Measurements from ENCODE around the gene TSHZ3. TPM values are rescaled to one million over a fixed set of nuclear protein-coding genes. Genes with fewer than 3 reads are reported as not detected.
A peak's percentile ranks its signal among the peaks of the same experiment; 100 is the strongest.

The TSHZ3 gene
- total RNA-seq, 2 donors from 2014 or later = 0.68 to 1.3 TPM

DNA sequence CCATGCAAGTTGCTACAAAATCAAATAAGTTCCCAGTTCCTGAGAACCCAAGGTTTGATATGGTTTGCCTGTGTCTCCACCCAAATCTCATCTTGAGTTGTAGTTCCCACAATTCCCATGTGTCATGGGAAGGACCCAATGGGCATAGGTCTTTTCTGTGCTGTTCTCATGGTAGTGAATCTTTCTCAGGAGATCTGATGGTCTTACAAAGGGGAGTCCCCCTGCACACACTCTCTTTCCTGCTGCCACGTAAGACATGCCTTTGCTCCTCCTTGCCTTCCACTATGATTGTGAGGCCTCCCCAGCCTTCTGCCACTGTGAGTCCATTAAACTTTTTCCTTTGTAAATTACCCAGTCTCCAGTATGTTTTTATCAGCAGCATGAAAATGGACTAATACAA is 28.5 kb upstream of the TSHZ3 start:
- Mint-ChIP-seq H3K36me3 (ENCODE audit: low read depth) (no peaks in the 10 kb centered on the region), H3K27ac (no peak overlapping the region), H3K27me3 (peaks cover 12% of the 10 kb centered on the region), H3K4me3 (no peak overlapping the region), H3K4me1 (no peaks in the 10 kb centered on the region)
- no peak for ATAC-seq
- no peak for DNase-seq
- no peaks in the 10 kb centered on the region for H3K9me3 ChIP-seq (ENCODE audit: control insufficient read depth, low read length, poor library complexity, severe bottlenecking)

DNA sequence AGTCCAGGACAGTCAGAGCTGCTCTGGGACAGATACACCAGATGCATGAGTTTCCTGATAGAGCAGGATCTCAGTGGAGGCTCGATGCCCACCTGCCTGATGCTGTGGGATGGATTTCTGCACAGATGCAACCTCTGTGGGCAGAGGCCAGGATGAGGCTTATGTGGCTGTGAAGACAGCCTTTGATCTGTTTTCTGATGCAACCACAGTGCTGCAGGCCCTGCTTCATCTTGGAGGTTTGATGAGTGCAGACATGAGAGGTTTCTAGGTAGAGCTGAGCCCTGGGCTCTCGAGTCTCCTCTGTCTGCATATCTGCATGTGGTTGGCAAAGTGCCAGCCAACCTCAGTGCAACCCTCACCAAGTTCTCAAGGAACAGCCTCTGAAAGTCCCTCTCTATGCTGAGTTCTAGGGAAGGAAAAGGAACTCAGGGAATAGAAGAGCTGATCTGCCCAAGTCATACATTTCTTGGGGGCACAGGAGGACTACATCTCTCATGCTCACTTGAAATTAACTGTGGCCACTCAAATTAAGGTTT is 23.1 kb upstream of the TSHZ3 start:
- H3K4me1 Mint-ChIP-seq = peaks cover 5% of the 10 kb centered on the region
- peaks cover 23% of the 10 kb centered on the region for H3K27me3 Mint-ChIP-seq
- no peak overlapping the region for H3K27ac Mint-ChIP-seq
- H3K9me3 ChIP-seq (ENCODE audit: control insufficient read depth, low read length, poor library complexity, severe bottlenecking) = no peaks in the 10 kb centered on the region
- DNase-seq (no peak), ATAC-seq (peak; percentile 21)
- no peaks in the 10 kb centered on the region for H3K36me3 Mint-ChIP-seq (ENCODE audit: low read depth)
- no peak overlapping the region for H3K4me3 Mint-ChIP-seq

DNA sequence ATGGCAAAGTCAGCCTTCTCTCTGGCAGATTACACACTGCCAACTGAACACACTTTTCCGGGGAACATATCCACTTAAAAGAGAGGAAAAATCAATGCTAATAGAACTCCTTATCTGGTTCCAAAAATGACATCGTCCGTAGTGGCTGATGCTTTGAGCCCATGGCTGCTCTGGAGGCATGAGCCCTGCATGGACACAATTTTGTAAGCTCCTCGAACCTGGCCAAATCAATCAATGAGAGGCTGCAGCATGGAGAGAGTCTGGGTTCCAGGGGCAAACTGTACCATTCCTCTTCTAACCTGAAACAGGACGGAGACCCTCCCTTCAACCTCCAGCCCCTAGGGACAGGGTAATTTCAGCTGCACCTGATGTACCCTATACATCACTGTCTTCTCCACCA is 21.0 kb upstream of the TSHZ3 start:
- Mint-ChIP-seq H3K4me3 (no peak overlapping the region), H3K27me3 (peaks cover 41% of the 10 kb centered on the region), H3K4me1 (peaks cover 8% of the 10 kb centered on the region), H3K27ac (no peak overlapping the region), H3K36me3 (ENCODE audit: low read depth) (peaks cover 3% of the 10 kb centered on the region)
- no peaks in the 10 kb centered on the region for H3K9me3 ChIP-seq (ENCODE audit: control insufficient read depth, low read length, poor library complexity, severe bottlenecking)
- no peak for ATAC-seq
- no peak for DNase-seq

DNA sequence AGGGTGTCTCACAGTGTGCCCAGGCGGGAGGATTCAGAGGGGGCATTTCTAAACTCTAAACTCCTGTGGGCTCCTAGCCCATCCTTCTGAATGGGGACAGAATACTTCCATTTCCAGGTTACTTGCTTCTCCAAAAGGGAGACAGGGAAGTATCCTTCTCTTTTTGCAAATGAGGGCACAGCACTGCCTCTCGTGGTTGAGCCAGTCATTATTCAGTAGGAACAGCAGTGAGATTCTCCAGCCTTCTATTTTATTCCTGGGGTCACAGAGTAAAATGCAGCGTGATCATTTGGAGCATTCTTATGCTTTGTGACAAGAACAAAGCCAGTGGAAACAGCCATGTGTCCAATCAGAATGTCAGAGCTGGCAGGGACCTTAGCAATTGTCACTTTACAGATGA is 15.7 kb upstream of the TSHZ3 start:
- peaks cover 68% of the 10 kb centered on the region for H3K27me3 Mint-ChIP-seq
- no peak overlapping the region for H3K27ac Mint-ChIP-seq
- H3K4me3 Mint-ChIP-seq = no peak overlapping the region
- H3K9me3 ChIP-seq (ENCODE audit: control insufficient read depth, low read length, poor library complexity, severe bottlenecking) = no peaks in the 10 kb centered on the region
- DNase-seq = no peak
- no peak for ATAC-seq
- peaks cover 6% of the 10 kb centered on the region for H3K4me1 Mint-ChIP-seq
- H3K36me3 Mint-ChIP-seq (ENCODE audit: low read depth) = peaks cover 3% of the 10 kb centered on the region

DNA sequence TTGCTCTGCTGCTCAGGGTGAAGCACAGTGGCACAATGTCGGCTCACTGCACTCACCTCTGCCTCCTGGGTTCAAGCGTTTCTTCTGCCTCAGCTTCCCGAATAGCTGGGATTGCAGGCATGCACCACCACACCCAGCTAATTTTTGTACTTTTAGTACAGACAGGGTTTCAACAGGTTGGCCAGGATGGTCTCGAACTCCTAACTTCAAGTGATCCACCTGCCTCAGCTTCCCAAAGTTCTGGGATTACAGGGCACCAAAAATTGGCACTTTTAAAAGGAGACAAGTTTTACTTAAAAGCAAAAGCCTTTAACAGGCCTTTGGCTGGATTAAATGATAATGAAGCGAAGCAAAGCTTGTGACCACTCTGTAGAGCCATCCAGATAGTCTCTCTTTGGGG is 12.5 kb upstream of the TSHZ3 start:
- no peak for ATAC-seq
- Mint-ChIP-seq H3K4me3 (no peak overlapping the region), H3K36me3 (ENCODE audit: low read depth) (peaks cover 3% of the 10 kb centered on the region), H3K27me3 (peaks cover 83% of the 10 kb centered on the region), H3K4me1 (peaks cover 9% of the 10 kb centered on the region), H3K27ac (no peak overlapping the region)
- H3K9me3 ChIP-seq (ENCODE audit: control insufficient read depth, low read length, poor library complexity, severe bottlenecking) = no peaks in the 10 kb centered on the region
- DNase-seq = no peak

DNA sequence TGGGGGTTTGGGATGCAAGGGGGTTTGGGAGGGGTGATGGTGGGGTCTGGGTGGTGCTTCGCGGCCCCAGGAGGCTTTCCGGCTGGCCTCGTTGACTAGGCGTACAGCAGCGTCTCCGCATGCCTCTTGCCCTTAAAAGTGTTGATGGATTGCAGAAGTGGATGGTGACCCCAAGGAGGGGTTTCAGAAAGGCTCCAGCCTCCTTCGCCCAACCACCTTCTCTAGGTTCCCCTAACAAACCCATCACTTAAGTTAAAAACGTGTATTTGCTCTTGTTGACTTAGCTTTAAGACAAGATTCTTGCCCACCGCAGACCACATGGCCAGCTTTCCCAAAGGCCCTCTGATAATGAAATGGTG is 8.1 kb upstream of the TSHZ3 start:
- H3K4me1 Mint-ChIP-seq = peaks cover 40% of the 10 kb centered on the region
- ATAC-seq (no peak), DNase-seq (no peak)
- peak overlapping the region; percentile 19 for H3K4me3 Mint-ChIP-seq
- peaks cover 92% of the 10 kb centered on the region for H3K27me3 Mint-ChIP-seq
- no peak overlapping the region for H3K27ac Mint-ChIP-seq
- H3K36me3 Mint-ChIP-seq (ENCODE audit: low read depth) = peaks cover 2% of the 10 kb centered on the region
- no peaks in the 10 kb centered on the region for H3K9me3 ChIP-seq (ENCODE audit: control insufficient read depth, low read length, poor library complexity, severe bottlenecking)

DNA sequence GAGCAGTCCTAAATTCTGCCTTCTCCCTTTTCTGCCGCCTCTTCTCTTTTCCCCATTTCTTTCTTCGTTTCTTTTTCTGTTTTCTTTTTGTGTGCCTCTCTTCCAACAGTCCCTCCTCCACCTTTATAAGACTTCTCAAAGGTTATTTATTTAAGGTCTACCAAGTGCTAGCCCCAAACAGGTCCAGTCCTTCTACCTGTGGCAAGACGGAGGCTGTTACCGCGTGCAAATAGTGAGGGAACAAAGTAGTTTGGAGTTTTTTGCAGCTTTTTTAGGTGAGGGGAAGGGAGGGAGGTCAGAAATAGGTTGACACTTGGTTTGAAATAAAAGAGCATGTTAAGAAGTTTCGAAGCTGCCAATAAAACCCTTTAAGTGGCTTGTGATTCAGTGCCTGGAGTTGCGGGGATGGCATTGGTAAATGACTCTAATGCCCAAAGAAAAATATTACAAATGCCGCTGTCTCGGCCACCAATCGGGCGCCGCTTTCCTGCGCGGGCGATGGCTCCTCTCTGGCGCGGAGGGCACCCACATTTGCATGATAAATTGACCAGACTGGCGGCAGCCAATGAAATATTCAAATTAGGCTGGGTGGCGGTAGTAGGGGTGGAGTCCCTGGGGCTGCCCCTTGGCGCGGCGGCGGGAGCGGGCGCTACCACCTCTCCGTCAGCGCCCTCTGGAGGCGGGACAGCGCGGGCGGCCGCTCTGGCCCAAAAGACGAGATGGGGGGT is 7.5 kb upstream of the TSHZ3 start:
- ATAC-seq (peak; percentile 80), DNase-seq (peak; percentile 41 to 58 (median 51))
- Mint-ChIP-seq H3K27me3 (peaks cover 93% of the 10 kb centered on the region), H3K4me1 (peaks cover 43% of the 10 kb centered on the region), H3K4me3 (peak overlapping the region; percentile 58), H3K36me3 (ENCODE audit: low read depth) (peaks cover 2% of the 10 kb centered on the region), H3K27ac (no peak overlapping the region)
- H3K9me3 ChIP-seq (ENCODE audit: control insufficient read depth, low read length, poor library complexity, severe bottlenecking) = no peaks in the 10 kb centered on the region

DNA sequence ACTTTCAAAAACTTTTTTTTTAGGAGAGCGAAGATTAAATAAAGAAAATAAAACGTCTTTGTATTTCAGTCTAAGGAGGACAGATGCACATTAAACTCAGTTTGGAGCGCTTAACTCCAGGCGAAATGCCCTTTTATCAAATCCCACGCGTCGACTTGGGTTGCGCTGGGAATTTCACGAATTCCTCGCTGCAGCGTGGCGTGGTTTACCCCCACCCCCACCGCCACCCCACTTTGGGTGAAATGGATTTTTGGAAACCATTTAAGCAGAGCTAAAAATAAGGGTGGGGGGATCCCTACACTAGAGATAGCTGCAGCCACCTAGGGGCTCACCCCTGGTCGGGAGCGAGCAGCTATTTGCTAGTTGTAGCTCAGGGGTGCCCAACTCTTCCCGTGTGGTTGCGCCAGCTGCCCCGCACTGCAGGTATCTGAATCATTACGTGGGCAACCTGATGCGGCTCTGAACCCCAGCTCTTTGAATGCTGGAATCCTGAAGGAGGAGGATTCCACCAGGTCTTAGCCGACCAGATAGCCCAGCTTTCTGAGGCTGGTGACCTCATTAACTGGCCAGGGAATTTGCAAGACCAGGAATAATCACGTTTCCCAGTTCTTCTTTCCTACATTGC is 6.5 kb upstream of the TSHZ3 start:
- H3K9me3 ChIP-seq (ENCODE audit: control insufficient read depth, low read length, poor library complexity, severe bottlenecking) = no peaks in the 10 kb centered on the region
- Mint-ChIP-seq H3K4me1 (peaks cover 47% of the 10 kb centered on the region), H3K27me3 (peaks cover 87% of the 10 kb centered on the region), H3K27ac (peak overlapping the region; percentile 9), H3K4me3 (peak overlapping the region; percentile 58), H3K36me3 (ENCODE audit: low read depth) (peaks cover 5% of the 10 kb centered on the region)
- no peak for ATAC-seq
- no peak for DNase-seq

DNA sequence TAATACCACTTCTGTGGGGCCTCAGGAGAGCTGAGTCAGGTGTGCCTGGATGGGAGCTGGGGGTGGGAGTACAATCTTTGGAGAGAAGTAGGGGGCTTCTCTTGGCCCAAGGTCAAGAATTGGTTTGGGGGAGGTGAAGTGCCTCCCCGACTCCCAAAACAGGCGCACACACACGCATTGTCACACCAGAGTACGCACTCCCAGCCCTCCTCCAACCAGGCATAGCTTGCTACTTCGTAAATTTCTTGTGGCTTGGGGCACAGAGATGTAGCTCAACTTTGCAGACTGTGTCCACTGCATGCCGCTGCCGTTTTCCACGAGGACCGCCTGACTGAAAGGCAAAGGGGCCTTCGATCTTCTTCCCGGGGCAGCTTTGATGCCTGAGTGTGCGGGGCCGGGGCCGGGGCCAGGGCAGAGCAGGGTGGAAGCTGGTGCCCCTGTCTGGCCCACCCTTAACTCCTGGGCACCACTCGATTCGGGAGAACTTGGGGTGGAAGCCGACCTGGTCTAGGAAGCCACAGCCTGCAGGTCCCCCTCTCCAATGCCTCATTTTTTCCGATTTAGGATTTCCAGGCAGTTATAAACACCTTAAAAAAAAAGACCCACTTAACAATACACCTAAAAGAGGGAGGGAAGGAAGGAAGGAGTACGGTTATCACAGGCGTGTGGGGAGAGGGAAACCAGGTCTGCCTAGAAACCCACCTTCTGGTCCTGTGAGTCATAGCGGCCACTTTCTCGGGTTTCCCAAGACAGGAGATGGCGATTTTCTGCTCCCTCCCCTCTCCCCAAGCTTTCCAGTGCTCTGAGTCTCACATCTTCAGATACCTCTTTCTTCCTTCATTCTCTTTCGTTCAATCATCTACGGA is 5.8 kb upstream of the TSHZ3 start:
- Mint-ChIP-seq H3K27me3 (peaks cover 79% of the 10 kb centered on the region), H3K27ac (peak overlapping the region; percentile 29), H3K36me3 (ENCODE audit: low read depth) (peaks cover 5% of the 10 kb centered on the region), H3K4me3 (peak overlapping the region; percentile 56), H3K4me1 (peaks cover 47% of the 10 kb centered on the region)
- DNase-seq (no peak), ATAC-seq (no peak)
- H3K9me3 ChIP-seq (ENCODE audit: control insufficient read depth, low read length, poor library complexity, severe bottlenecking) = no peaks in the 10 kb centered on the region

DNA sequence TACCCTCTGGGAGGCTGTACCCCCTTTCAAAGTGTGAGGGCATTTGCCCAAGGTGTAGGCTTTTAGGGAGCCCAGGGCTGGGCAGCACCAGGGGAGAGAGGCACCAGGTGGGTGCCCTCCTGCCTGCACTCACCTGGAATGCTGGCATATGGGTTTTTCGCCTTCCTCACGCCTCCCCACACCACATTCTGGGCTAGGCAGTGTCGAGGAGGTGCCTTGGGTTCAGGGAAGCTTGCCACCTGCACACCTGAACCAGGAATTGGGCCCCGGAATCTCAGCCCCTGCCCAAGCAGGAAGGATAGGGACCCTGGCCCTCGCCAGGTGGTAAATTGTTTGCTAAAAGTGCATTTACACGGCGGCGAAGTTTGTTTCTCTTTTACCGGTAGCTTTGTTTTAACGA is 5.1 kb upstream of the TSHZ3 start:
- ATAC-seq (no peak), DNase-seq (no peak)
- peak overlapping the region; percentile 56 for H3K4me3 Mint-ChIP-seq
- no peaks in the 10 kb centered on the region for H3K9me3 ChIP-seq (ENCODE audit: control insufficient read depth, low read length, poor library complexity, severe bottlenecking)
- peaks cover 5% of the 10 kb centered on the region for H3K36me3 Mint-ChIP-seq (ENCODE audit: low read depth)
- peaks cover 47% of the 10 kb centered on the region for H3K4me1 Mint-ChIP-seq
- H3K27ac Mint-ChIP-seq = peak overlapping the region; percentile 29
- peaks cover 72% of the 10 kb centered on the region for H3K27me3 Mint-ChIP-seq

DNA sequence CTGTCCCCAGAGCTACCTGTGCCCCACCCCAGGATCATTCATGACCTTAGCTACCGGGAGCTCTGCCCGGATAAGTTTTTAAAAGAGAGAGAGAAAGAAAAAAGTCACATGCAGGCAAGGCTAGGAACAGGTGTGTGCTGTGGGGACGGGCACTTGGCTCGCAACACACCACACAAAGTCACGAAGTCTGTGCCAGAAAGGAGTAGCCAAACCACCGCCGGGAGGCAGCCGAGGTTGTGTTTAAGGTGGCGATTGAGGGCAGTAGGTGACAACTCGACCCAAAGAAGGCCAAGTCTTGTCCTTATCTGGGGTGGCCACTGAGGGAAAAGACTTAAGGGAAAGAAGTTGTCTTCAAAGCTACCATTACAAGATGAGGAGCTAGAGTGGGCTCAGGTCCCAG is 4.6 kb upstream of the TSHZ3 start:
- Mint-ChIP-seq H3K4me3 (peak overlapping the region; percentile 46), H3K36me3 (ENCODE audit: low read depth) (peaks cover 5% of the 10 kb centered on the region), H3K4me1 (peaks cover 47% of the 10 kb centered on the region), H3K27me3 (peaks cover 67% of the 10 kb centered on the region), H3K27ac (no peak overlapping the region)
- ATAC-seq (no peak), DNase-seq (no peak)
- no peaks in the 10 kb centered on the region for H3K9me3 ChIP-seq (ENCODE audit: control insufficient read depth, low read length, poor library complexity, severe bottlenecking)

DNA sequence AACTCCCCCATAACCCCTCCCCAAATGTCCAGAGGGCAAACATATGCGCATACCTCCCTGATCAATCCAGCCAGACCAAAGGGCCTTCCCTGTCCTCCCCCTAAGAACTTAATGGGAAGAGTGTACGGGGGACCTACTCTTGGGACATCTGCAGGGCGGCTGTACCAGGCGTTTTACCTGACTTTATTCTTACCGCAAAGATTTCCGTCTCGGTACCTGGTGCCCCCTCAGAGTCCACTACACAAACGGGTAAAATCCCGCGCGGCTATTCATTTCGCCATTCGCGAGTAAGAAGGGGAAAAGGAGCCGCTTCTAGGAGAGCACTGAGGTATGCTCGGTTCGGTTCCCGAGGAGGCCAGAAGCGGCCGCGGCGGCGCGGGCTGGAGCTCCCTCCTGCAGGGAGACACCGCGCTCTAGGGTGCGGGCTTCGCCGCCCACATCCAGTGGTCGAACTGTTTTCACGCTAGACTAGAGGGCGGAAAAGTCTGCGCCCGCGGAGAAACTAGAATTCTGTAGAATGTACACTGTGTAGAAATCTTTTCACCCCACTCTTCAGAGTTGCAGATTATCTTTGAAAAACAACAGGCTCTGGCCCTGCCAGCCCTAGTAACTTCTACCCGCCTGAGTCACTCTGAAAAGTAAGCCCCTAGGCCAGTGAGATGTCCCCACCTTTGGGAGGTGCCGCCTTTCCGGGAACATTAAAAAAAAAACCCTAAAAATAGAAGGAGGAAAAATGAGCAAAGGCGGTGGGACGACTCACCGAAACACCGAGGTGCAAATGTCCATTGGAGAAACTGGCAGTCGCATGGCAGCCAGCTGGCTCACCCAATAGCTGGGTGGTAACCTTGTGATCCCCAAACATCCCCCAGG is 3.8 kb upstream of the TSHZ3 start:
- H3K4me1 Mint-ChIP-seq = peaks cover 51% of the 10 kb centered on the region
- ATAC-seq (no peak), DNase-seq (no peak)
- H3K36me3 Mint-ChIP-seq (ENCODE audit: low read depth) = peaks cover 5% of the 10 kb centered on the region
- no peaks in the 10 kb centered on the region for H3K9me3 ChIP-seq (ENCODE audit: control insufficient read depth, low read length, poor library complexity, severe bottlenecking)
- H3K27ac Mint-ChIP-seq = no peak overlapping the region
- H3K4me3 Mint-ChIP-seq = peak overlapping the region; percentile 21
- peaks cover 63% of the 10 kb centered on the region for H3K27me3 Mint-ChIP-seq
